Head of caudate nucleus (tissue), 42 donors: ENCODE data around the gene RPL32.
A peak's percentile ranks its signal among the peaks of the same experiment; 100 is the strongest.
"Not testable (repeated sequence)": the region's sequence is repeated elsewhere in the genome, so short reads cannot be mapped to it uniquely, and the experiment has no call there.

ENCODE experiments used
- DNase-seq, 42 donors: peaks; one replicate each; pipeline versions ENCODE4 v3.0.0 to v3.0.0-alpha.2; 2020 to 2021; ENCODE audit warnings: mixed read lengths in 7 of 42
- intact Hi-C: fragments of 100-400 bp; cut with DNase I; formaldehyde crosslinking; loops from one replicate; pipeline ENCODE4 v1.15.0; 2022

RPL32 gene

DNA sequence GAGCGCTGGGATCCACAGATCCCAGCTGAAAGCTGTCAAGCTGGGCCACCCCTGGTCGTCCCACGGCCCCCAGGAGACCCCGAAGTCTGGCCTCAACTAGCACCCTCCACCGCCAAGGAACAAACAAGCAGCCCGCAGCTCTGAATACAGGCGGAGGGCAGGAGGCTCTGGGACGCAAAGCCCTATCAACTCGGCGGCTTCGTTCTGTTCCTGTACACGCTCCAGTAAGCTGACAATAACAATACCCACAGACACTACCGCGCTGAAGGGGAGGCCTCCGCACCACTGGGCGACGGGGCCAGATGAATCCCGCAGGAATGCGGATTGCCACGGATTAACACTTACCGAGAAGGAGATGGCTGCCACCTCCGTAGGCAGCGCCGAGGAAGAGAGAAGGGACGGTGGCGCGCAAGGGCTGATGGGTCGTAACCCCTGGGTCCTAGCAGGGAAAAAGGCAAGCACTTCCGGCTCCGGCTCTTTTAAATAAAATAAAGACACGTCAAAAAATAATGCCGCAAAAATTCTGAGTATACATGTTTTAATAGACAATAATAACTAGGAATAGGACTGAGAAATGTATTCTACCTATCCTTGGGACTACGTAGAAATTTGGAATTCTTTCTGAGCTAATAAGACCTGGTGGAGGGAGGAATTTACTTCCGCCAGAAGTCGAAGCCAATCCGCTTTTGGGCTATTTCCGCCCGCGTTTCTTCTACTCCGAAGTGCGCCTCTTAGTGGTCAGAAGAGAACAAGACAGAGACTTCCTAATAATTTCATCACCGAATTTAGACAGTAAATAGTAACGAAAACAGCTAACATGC lies at the start of gene RPL32:
RPL32 (minus strand) TSS at position 417 of the 821 bp plus-strand sequence. CDS start 1,328 bp downstream, outside the sequence.
- DNase-seq, result peak; percentile 79 to 97 (median 92)
- intact Hi-C loops, result no loop called here

DNA sequence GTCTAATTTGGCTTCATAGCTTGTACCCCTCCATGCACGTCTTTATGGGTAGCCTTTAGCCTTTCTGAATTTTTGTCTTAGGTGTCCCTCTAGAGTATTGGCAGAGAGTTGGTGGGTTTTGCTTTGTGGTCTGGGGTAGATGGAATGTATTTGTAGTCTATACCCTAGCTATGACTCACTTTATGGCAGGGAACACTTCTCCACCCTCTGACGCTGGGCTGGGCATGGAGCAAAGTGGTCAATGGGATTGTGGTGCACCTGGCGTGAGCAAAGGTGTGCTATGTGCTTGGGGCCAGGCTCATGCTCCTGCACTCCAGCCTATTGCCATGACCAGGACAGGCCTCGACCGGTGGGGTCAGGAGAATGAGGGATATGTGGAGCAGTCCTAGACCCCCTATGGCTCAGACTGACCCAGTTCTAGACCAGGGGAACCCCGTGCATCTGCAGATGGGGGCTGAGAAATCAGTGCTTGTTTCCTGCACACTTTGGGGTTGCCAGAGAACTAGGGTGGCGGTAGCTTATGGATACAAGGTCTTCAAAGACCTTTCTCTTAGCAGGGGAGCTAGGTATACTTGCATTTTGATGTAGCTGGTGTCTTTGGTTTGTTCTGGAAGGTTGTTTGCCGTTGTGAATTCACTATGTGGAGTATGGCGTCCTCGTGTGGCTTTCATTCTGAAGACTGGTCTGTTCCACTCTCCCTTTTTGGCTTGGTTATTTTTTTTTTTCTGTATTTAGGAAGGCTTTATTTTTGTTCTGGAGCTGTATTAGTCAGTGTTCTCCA lies 49.4 kb upstream of the RPL32 start:
- intact Hi-C loops, result loop anchor here (5.0 kb wide), 1 partner anchor 77 kb away; no protein-coding TSS in a partner anchor
- DNase-seq, result no peak

DNA sequence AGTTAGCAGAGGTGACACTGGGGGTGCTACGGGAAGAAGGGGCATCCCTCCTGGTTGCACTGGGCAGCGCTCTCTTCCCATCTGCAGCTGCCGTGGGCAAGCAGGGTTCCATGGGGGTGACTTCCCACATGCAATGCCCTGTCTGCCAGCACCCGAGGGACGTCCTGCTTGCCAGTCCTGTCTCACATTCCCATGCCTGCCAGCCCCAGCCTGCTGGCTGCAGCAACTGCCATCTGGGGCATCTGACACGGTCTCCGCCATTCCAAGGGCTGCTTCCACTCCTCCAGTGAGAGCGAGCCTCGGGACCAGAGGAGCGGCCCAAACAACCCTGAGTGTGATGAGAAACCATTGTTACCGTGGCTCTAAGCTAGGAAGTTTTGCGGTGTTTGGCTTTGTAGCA lies 45.4 kb upstream of the RPL32 start:
- peak in 2 of 42 donors; percentile 30 to 58 for DNase-seq
- intact Hi-C loops, result no loop called here

DNA sequence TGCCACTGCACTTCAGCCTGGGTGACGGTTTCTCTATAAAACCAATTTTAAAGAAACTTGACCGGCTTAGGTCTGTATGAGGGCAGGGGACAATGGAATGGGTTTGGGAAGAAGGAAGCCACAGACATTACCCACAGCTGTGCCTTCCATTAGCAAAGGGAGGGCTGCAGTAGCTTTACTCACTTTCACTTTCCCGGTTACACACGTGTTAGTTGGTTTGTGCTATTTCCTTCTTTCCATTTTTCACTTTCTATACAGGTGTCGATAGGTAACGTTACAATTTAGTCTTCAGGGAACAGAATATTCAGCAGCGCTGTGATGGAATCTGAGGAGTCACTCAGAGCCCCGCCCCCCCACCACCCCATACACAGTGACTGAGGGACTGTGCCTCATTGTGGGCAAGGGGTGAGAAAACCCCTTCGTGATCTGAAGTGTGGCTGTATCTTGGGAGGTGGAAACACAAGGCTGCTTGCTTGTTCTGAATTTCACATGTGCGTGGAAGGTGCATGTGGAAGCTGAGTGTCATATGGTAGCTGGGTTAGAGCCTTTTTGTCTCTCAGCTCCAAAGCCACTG lies 44.8 kb upstream of the RPL32 start:
- no peak for DNase-seq
- intact Hi-C loops, result no loop called here

DNA sequence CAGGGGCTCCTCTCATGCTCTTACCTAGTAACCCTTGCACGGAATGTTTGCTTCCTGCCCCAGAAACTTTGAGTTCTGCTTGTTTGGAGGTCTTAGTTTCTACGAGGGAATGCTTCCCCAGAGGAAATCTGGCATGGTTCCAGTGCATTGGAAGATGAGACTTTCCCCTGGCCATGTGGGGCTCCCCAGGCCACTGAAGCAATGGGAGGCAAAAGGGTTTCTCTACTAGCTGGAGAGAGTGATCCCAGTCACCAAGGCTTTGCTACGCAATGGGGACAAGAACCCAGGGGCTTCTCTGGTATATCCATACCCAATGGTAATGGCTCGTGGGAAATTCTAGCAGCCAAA lies 44.2 kb upstream of the RPL32 start:
- intact Hi-C loops, result no loop called here
- no peak for DNase-seq

DNA sequence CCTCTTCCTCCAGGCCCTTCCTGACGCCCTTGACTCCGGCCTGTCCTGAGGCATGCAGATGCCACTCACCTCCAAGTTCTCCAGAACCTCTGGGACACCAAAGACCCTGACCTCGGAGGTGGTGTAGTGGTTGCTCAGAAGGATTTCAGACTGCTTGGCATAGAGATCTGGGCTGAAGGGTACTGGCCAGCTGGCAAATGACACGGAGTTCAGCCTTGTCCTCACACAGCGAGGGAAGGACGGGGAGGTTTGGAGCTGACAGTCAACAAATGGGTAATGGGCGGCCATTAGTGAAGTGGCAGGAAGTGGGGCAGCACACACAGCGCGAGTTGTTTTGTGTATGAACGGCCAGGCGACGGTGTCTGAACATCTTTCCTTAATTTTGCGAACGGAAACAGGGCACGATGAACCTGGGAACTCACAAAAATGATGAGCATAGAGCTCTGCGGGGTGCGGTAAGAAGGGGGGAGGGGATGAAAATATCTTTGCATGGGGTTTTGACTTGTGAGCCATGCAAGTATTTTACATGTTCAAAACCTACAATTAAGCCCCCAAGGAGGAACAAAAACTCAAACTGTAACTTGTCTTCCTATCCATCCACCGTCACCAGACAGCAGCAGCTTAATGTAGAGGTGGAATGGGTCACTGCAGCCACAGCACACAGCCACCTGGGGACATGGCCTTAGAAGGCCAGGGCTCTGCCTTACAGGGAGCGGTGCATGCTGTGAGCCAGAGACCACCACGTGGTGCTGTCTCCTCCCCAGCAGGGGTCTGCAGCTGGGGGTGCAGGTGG lies 43.6 kb upstream of the RPL32 start:
- peak in 2 of 42 donors; percentile 32 to 48 for DNase-seq
- intact Hi-C loops, result no loop called here

DNA sequence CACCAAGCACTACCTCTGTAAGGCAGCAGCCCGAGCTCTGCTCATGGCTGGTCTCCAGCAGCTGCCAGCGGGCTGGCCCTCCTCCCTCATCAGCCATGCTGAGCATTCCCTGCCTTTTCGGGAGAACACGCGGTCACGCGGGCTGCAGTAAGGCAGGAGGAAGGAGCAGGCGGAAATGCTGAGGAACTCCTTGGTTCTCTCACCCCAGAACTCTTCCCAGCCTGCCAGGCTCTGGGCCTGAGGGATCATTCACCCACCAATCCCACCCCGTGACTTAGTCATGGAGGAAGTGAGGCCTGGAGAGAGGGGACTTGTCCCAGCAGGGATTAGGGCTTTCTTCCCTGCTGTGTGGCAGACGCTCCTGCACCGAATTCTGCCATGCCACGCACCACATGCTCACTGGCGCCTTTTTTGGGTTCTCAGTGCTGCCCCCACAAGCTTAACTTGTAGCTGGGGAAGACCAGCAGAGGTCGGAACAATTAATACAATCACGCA lies 42.9 kb upstream of the RPL32 start:
- intact Hi-C loops, result no loop called here
- peak in 41 of 42 donors; percentile 36 to 85 (median 66) for DNase-seq

DNA sequence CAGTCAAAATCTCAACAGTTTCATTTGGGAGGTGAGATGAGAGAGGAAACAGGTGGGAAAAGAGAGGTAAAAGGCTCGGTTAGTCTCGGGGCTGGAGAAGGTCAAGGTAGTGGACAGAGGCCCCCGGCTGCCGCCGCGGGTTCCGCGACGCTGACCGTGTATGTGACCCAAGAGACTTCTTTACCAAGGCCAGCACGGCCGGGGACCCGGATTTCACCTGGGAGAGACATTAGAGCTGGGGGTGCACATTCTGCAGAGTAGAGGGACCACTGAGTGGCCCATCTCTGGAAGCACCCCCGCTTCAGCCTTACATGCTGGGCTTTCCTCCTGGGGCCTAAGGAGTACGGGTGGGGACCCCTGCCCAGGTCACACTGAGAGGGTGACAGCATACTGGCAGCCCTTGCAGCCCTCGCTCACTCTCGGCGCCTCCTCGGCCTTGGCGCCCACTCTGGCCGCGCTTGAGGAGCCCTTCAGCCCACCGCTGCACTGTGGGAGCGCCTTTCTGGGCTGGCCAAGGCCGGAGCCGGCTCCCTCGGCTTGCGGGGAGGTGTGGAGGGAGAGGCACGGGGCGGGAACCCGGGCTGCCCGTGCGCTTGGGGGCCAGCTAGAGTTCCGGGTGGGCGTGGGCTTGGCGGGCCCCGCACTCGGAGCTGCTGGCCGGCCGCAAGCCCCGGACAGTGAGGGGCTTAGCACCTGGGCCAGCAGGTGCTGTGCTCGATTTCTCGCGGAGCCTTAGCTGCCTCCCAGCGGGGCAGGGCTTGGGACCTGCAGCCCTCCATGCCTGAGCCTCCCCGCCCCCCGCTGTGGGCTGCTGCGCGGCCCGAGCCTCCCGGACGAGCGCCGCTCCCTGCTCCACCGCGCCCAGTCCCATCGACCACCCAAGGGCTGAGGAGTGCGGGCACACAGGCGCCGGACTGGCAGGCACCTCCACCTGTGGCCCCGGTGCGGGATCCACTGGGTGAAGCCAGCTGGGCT lies 41.3 kb upstream of the RPL32 start:
- no peak for DNase-seq
- intact Hi-C loops, result no loop called here

DNA sequence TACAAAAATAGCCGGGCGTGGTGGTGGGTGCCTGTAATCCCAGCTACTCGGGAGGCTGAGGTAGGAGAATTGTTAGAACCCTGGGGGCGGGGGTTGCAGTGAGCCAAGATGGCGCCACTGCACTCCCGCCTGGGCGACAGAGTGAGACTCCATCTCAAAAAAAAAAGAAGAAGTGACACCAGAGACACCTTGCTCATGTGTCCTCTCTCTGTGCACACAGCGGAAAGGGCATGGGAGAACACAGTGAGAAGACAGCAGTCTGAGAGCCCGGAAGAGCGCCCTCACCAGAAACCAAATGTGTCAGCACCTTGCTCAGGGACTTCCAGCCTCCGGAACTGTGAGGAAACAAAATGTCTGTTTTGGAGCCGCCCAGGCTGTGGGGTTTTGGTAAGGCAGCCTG lies 40.5 kb upstream of the RPL32 start:
- intact Hi-C loops, DNase-seq: not testable (repeated sequence)

DNA sequence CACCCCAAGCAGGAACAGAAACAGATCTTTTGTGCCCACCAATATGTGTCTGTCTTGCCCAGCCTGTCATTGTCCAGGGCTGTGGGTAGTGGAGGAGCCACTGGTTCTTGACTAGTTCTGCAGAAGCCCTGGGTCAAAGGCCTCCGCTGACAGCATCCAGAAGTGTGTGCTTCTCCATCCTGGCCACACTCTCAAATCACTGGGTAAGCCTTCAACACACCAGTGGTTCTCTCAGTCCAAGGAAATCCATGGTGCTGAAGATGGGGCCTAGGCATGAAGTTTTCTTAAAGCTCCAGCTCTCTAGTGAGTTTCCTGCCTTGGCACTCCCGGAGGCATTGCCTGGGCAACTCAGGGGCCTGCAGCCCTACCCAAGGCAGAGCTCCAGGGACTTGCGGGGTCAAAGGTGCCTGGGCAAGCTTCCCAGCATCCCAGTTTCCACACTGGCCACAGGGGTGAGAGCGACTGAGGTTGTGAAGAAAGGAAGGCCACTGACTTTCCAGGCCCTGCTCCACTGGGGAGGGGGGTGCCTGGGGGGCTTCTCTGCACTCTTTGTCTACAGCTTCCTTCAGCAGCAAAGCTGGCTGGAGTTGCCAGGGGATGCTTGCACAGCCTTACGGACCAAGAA lies 37.9 kb upstream of the RPL32 start:
- peak in 31 of 42 donors; percentile 20 to 78 (median 53) for DNase-seq
- intact Hi-C loops, result no loop called here

DNA sequence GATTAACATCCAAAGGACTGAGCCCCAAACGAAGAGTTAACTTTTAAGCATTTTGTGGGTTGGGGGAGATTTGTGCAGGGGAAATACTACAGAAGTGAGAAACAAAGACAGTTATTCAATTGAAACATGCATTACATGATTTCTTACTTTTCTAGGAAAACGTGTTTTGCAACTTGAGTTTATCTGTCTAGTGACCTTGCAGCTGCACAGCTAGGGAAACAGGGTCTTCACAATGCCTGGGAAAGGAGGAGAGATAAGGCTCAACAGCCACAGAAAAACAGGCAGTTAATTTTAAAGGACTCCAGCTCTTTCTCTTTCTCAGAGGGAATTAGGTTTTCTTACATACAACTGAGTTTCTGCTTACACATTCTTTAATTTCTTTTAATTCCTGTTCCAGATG lies 37.4 kb upstream of the RPL32 start:
- intact Hi-C loops, DNase-seq: not testable (repeated sequence)

DNA sequence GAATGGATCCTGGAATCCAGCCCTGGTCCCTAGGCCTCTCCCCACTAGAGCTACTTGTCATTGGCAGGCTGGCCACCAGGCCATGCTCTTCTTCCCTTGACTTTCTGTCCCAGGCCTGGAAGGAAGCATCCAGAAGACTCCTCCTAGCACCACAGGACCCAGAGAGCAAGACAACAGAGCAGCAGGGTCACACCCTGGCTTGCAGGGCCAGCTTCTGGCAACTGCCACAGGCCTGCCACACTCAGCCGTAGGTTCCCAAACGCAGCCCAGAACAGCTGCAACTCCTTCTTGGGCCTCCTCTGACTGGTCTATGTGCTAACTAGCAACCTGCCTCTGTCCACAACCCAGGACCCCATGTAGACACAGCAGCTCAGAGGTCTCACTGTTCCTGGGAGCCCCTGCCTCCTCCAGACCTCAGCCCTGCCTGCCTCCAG lies 36.8 kb upstream of the RPL32 start:
- intact Hi-C loops, result no loop called here
- no peak for DNase-seq

DNA sequence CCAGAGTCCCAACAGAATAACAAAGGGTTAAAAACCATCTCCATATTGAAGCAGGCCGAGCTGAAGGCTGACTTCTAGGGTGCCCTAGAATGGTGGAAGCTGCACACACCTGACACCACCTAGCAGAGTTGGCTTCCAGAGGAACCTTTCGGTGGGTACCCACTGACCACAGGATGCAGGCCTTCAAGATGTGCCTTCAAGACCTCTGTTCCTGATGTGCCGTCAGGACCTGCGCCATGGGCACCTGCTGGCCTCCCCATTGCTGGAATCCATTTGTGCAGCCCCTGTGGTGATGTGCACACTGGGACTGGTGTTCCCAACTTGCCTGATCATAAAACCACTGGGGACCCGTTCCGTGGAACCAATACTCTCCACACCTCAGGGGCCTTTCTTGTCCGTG lies 35.7 kb upstream of the RPL32 start:
- no peak for DNase-seq
- intact Hi-C loops, result no loop called here

DNA sequence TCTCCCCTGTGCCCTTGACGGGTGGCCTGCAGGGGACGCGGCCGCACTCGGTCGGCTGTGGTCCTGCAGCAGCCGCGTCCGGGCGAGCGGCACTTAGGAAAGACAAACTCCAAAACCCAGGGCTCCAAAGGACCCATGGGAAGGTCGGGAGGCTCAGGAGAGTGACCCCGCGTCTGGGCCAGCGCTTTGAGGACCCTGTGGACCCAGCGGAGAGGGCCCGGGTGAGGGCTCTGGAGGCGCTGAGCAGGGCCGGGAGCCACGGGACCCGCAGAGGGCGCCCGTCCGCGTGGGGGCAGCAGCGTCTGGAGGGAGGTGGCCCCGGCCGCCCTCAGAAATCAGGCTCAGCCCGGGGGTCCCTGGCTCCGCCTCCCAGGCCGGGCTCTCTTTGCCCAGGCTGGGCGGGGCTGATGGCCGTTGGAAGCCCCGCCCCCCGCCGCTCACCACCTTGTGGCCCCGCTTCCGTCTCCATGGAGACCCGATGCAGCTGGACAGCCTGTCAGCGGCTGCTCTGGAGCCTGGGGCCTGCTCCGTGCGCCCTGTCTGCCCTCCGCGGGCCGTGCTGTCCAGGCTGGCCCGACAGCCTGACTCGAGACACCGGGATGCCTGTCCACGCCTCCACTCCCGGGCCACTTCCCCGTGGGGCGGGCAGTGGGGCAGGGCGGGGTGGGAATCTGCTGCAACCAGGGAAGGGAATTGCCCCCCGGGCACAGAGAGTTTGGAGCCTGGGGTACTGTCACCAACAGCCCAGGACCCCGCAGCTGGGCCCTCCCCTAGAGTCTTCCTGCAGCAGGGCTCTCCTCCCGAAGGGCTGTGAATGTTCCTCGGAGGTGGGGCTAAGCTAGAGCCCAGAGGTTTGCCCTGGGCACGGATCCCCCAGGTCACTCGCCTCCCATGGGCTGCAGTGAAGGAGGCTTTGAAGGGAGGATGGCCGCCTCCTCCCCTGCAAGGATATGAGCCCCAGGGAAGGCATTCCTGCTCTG lies 34.8 kb upstream of the RPL32 start:
- peak in 6 of 42 donors; percentile 11 to 33 (median 26) for DNase-seq
- intact Hi-C loops, result no loop called here

DNA sequence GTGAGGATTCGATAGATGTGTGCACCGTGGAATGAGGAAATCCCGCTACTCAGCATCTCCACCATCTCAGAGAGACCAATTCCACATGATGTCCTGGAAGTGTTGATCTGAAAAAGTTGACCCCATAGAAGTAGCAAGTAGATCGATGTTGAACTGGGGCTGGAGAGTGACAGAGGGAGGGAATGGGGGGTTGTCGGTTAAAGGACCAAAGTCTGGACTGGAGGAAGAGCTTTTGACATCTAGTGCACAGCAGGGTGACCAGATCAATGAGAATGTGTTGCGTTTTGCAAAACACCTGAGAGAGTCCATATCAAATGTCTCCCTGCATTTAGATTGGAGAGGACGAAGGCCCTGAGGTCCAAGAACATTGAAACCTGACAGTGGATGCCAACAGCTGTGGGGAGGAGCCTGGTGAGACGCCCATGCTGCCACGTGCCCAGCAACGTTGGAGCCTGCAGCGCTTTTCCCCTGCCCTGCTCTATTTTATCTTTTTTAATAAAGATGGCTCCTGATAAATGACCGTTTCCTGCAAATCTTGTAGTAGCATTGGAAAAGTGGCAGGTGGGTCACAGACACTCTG lies 30.1 kb upstream of the RPL32 start:
- intact Hi-C loops, result no loop called here
- no peak for DNase-seq

DNA sequence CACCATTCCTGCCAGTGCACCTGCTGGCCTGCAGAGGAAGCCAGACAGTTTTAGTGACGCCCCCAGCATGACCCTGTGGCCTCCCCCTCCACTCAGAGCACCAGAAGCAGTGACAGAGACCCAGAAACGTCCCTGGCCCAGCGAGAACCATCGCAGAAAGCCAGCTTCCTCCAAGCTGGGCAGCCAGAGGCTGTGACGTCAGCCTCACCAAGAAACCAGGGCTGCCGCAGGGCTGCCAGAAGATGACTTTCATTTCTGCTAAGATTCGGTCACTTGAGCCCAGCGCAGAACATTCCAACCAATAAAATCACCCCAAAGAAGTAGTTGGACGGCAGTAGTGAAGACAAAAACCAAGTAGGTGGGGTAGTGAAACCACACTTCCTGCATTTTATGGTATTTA lies 29.6 kb upstream of the RPL32 start:
- intact Hi-C loops, result no loop called here
- peak in 8 of 42 donors; percentile 25 to 63 (median 33) for DNase-seq
